Fibroblast of upper back skin (primary cell): Measurements from ENCODE around the gene STAP2.

Source experiments
- DNase-seq: peaks from one replicate; pipeline ENCODE4 v3.0.0-alpha.2; 2013

Gene STAP2, protein sequence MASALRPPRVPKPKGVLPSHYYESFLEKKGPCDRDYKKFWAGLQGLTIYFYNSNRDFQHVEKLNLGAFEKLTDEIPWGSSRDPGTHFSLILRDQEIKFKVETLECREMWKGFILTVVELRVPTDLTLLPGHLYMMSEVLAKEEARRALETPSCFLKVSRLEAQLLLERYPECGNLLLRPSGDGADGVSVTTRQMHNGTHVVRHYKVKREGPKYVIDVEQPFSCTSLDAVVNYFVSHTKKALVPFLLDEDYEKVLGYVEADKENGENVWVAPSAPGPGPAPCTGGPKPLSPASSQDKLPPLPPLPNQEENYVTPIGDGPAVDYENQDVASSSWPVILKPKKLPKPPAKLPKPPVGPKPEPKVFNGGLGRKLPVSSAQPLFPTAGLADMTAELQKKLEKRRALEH

DNA sequence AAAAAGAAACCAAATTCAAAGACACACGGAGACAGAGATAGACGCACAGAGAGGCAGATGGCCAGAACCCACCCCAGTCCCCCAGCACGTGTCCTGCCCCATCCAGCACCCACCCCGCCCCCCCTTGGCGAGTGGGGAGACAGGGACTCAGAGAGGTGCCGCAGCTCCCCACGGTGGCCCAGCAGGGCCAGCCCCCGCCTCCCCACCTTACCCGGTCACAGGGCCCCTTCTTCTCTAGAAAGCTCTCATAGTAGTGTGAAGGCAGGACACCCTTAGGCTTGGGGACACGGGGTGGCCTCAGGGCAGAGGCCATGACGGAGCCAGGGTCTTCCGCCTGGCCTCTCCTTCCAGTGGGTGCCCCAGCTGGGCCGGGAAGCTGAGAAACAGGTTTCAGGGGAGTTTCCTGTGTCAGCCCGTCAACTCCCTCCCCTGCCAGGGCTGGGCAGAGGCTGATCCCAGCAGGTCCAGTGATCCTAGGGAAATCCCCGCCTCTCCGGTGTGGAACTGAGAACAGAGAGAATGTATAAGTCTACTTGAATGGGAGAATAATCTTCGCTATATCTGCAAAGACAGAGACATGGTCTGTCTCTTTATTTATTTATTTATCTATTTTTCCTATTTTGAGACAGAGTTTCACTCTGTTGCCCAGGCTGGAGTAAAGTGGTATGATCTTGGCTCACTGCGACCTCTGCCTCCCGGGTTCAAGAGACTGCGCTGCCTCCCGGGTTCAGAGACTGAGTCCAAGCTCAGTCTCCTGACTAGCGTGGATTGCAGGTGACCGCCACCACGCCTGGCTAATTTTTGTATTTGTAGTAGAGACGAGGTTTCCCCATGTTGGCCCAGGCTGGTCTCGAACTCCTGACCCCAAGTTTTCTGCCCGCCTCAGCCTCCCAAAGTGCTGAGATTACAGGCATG is at the start of gene STAP2:
STAP2 (minus strand) TSS at position 387 of the 915 bp plus-strand sequence; CDS start at position 313, 74 bp downstream.
- DNase-seq, result no peak

DNA sequence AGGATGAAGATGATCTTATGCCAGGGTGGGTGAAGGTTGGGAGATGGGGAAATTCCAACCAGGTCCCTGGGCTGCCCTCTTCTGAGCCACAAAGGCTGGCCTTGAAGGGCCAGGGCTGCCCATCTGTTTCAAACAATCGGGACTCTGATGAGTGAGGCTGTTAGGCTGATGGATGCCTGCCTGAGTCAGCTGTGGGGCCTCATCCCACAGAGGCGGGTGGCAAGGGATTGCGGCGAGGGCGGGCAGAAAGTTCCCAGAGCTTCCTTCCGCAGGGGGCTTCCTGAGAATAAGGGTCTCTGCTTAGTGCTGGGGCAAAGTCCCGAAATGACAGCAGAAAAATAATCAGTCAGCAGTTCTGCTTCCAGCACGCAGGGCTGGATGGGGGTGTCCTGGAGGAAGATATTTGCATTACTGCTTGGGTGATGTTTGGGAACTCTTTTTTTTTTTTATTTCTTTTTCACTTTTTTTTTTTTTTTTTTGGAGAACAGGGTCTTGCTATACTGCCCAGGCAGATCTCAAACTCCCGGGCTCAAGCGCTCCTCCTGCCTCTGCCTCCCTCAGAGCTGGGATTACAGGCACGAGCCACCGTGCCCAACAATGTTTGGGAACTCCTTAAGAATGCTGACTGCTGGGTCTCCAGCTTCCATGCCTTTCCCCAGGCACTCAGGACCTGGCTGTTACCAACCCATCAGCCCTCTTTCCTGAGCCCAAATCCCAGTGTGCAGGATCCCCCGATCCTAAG is 47.6 kb upstream of the STAP2 start:
- no peak for DNase-seq

DNA sequence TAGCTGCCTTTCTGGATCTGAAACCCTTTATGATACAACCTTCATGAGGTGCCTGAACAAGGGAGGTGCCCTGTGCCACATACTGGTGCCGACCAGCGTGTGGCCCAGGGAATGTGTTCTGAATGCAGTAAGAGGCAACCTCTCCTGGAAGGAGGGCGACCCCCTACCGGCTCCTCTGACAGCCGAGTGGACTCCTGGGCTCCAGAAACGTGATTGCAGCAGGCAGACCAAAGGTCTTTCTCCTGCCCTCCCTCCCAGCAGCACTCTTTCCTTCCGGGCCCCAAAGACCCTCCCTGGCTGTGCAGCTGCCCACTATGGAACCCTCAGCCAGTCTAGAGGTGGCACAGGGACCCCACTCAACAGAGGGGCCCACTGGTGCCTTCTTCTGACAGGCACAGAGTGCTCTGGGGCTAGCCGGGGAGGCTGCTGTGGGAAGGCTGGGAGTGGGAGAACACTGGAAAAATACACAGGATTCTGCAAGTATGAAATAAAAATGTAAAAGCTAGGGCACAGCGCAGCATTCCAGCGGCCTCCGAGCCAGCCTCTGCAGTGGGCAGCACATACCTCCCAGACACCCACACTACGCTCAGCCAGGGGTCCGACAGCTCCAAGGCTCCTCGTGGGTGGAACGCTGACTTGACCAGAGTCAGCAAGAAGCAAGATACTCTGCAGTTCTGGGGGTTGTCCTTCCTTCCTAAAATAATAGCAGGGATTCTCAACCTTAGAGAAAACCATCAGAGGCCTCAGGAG is 46.8 kb upstream of the STAP2 start:
- DNase-seq, result no peak

DNA sequence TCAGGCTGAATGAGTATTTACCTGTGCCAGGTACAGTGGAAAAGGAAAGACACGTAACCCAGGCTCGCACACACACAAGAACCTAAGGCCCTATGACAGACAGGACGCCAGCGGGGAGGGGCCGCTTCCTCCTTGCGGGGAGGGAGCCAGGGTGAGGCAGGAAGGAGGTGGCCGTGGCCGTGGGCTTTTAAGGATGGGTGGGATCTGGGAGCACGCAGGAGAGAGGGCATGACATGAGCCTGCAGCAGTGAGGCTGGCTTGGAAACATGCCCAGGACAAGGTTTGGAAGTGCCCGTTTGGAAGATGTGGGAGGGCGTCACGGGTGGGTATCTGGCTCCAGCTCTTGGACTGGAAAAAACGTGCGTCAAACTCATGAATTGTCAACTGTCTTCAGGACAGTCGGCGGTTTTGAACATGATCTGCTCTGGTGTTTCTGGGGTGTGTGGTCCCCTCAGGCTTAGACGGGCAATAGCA is 41.7 kb upstream of the STAP2 start:
- no peak for DNase-seq

DNA sequence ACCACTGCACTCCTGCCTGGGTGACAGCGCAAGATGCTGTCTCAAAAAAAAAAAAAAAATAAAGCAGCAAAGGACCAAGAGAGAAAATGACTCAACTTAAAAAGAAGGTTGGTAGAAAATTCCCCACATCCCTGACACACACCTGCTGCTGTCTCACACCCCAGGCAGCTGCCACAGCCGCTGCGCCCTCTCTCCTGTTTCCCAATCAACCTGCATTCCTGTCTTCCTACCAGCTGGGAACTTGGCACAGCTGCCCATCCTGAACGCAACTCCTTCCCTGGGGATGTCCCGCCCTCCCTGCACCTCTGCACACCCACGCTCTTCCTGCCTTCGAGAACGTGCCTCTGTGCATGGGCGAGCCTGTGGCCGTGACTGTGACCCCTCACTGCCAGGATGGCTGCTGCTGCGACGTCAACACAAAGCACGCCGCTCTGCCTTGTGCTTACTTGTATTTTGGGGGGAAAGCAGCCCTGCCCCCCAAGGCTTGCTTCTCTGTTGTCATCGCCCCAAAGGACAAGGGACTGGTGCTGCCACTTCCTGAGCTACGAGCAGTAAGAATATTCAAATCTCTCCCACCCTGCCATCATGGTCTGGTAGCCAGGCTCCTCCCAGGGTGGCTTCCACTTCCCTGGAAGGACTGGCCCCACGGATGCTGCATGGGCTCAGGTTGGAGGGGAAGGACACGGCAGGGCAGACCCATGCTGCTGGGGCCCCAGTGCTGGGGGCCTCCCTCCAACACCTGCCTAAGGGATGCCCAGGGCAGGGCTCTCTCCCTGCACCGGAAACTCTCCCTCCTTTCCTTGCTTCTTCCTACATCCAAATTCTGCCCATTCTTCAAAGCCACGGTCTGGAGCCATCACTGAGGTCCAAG is 41.0 kb upstream of the STAP2 start:
- no peak for DNase-seq

DNA sequence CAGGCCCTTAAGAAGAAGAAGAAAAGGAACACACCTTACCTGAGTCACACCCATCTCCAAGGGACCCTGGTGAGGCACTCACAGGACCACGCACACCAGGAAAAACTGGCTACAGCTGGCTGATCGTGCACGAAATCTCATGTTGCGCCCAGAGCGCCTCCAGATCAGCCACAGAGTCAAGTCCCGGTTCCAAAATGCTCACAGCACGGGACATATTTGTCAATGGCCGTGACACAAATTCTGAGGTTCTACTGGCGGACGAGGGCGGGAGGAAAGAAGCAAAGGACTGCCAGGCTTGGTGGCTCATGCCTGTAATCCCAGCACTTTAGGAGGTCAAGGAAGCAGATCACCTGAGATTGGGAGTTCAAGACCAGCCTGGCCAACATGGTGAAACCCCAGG is 40.3 kb upstream of the STAP2 start:
- no peak for DNase-seq

DNA sequence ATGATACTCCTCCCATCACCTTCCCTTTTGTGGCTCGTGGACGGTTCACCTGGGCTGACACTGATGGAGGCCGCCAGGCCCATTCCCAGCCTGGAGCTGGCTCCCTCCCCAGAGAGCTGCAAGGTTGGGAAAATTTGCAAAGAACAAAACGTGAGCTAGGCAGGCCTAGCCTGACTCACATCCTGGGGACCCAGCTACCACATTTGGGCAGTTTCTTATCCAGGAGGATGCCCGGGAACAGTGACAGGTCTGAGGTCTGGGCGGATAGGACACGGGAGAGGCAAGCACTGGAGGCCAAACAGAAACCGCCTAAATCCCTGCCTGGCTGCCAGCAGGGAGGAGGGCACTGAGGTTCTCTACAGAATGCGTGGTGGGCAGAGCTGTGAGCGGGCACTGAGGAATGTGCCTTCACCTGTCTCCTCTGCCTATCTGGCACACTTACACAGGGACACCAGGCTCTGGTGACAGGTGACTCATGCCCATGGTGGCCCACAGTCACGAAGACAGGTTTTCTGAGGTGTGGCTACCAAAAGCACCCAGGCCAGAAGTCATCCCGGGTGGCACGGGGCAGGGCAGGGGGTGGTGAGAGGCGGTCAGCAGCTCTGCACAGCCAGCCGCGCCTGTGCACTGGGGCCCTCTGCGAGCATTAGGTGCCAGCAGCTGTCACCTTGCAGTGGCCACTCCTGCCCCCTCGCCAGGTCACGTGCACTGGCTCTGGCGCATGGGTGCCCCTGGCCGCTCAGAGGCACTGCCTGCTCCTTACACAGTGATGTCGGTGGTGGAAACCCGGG is 38.6 kb upstream of the STAP2 start:
- no peak for DNase-seq

DNA sequence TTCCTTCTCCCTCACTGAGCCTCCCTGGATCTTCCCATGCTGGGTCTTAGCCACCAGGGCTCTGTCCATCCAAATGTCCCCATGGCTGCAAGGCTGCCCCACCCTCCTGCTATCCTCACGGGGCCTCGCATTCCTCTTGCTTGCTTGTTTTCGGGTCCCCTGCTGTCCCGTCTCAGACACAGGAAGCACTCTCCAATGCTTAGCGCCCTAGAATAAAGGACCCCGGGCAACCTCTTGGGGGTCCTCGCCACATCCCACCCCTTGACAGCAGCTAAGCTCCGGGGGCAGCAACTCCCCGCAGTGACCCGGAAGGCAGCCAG is 38.0 kb upstream of the STAP2 start:
- DNase-seq, result no peak

DNA sequence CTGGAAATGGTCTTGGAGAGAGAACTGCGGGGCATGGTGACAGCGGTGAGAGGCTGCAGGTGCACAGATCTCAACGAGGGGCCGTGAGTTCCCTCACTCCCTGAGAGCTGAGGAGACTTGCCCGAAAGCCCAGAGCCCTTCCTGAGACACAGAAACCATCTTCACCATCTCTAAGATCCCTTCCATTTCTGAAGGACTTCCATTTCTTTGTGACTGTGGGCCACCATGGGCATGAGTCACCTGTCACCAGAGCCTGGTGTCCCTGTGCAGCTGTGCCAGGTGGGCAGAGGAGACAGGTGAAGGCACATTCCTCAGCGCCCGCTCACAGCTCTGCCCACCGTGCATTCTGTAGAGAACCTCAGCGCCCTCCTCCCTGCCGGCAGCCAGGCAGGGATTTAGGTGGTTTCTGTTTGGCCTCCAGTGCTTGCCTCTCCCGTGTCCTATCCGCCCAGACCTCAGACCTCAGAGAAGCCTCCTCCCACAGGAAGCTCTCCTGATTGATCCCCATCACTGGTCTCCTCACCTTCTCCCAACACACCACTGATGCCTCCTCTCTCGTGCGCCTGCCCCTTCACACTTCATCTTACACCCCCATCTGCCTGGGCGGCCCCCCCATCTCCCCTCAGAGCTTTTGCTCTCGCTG is 37.5 kb upstream of the STAP2 start:
- no peak for DNase-seq

DNA sequence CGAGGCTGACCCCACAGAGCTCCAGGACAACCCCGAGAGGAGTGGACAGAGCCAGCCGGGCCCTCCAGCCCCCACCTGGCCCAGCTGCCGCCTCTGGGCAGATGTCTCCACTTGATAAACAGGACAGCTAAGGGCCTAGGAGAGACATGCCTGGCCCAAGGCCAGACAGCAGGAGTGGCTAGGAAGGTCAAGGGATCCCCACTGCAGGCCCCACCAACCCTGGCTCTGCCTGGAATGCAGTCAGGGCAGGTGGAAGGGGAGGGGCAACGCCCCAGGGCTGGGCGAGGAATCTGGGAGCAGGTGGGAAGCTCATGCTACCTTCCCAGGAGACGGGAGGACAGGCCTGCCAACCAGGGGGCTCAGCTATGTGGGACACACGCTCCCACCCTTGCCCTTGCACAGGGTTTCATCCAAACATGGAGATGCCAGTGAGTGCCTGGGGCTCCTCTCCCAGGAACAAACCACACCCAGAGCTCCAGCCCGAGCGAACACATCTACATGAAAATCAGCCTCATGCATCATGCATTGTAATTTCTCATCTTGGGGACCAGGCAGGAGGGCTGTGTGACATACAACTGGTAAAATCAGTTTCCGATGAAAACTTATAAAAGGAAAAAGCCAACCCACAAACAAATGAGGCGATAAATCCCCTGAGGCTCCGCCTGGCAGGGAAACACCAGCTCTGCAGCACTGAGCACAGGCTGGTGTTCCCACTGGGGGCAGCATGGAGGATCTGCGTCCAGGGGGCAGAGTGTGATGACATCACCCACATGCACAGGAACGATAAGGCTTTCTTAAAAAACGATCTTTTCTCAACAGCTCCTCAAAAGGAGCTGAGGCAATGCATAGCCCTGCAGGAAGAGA is 36.8 kb upstream of the STAP2 start:
- DNase-seq, result peak; percentile 60

DNA sequence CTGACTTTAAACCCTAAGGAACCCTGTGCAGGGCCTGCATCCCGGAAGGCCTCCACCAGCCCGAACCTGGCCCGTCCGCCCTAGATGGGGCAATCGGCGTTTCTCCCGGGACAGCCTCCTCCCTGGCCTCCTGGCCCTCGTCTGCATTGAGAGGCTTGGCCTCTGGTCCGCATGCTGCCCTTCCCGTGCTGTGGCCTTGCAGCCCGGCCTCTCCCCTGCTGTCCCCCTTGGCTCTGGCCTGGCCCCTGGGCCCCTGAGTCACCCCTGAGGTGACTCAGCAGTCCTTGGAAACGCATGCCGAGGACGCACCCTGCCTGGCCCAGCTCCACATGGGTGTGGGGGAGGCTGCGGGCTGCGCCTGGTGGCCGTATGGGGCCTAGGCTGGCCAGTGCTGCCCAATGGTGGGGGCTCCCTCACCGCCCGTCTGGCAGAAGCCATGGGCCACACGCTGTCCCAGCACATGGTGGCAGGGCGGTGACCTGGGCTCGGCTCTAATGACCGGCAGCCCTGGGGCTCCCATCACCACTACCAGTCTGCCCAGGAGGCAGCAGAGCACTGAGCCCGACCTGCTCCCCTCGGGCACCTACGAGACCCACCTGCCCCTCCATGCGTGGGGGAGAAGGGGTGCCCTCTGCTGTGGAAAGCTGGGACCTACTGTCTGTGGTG is 36.0 kb upstream of the STAP2 start:
- DNase-seq, result peak; percentile 72

DNA sequence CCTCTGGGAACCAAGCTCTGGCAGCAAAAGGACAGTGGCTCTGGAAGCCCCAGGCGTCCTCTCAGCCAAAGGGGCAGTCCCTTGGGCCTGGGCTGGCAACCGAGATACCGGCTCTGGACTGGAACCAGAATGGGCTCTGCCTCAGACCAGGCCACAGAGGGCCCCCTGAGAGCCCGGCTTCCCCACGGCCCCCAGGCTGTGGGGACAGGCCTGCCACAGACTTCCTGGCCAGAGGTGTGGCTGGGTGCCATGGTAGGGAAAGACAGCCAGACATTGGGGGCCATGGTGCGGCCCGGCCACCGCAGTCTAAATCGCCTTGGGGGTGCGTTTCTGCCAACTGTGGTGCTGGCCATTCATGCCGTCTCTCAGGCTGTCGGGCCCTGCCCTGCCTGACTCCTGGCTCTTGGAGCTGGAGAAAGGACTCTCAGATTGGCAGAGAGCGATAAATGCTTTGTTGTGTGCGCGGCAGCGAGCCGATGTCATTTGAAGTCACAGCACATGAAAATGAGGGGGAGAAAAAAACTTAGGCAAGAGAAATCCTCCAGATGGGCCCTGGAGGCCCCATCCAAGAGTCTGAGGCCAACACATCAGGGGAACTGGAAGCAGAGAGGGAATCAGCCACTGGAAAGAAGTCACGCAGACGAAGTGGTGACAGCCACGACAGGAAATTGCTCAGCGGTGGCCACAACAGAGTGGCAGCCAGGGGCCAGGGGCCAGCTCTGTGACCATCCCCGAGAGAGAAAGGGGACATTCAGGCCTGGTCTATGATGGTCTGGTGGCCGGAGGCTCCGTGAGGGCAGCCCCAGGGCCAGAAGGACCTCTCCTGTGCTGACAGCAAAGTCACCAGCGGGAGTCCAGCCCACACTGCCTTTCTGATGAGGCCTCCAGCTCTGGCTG is 35.2 kb upstream of the STAP2 start:
- no peak for DNase-seq

DNA sequence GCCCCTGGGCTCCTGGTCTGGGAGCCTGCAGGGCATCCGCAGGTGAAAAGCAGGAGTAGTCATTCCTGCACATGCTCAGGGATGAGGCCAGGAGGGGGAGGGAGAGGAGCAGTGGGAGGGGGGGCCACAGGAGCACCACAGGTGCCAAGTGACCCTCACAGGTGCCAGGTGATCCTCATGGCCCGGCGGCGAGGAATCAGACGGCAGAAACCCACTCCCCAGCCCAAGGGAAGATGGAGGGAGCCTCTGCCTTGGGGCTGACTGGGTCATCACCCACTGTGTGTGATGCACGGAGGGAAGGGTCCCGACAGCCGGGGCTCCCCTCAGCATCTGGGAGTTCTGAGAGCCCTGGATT is 34.4 kb upstream of the STAP2 start:
- no peak for DNase-seq

DNA sequence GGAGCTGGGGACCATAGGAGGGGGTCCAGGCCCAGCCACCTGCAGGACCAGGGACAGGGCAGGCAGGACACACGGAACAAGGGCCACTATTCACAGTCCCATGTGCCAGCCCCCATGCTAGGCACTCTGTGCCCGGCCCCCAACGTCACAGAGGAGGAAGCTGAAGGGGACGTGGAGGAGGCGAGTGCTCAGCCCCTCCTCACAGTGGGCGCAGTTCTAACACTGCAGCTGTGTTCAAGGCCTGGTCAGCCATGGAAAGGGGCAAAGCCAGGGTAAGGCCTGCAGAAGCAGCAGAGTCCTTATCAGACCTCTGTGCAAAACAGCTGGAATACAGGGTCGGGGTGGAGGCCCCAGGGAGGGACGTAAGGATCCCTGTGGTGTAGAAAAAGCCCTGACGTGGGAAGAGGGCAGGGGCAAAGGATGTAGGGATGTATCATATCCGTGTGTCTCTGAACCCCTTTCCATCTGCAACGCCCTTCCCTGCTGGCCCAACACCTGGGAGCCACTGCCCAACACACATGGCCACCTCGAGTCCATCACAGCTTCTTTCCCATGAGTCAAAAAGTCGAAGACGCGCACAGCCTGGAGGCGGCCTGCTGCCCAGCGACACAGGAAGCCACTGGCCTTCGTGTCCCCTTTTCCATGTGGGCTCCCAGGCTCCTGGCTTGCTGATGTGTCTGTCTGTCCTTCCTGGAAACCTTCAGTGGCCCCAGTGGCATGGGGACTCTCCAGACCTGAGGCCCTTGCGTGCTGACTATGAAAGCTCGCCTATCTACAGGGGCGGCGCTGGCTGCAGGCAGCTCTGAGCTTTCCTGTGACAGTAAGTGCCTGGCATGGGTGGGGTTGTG is 33.8 kb upstream of the STAP2 start:
- no peak for DNase-seq

DNA sequence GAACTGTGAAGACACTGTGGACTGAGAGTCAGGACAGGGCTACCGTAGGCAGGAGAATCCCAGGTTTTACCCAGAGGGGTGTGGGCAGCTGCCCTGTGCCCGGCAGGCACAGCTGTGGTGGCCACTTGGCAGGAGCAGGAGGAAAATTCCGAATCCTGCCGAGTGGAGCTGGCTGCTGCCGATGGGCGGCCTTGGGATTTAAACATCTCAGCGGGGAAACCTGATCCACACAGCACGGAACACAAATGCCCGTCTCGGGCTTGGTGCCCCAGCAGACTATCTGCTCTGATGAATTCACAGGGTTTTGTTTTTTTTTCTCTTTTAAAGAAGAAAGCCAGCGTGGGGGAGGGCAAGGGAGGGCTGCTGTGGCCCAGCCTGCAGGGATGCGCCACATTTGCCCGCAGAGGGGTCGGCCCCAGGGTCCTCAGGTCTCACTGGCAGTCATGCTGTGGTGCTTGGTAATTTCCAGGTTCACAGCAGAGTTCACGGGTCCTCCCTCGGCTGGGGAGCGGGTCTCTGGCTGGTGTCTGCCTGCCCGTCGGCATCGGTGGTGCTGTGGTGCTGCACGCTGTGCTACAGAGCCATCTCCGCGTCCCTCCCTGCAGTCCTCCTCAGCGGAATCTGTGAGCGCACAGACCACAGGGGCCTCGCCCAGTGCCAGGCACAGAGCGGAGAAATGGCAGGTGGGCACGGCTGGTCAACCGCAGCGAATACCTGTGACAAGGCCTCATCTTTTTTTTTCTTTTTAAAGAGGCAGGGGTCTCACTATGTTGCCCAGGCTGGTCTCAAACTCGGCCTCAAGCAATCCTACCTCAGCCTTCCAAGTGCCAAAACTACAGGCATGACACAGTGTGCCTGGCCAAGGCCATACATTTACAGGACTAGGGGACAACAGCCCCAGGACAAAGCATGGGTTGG is 32.9 kb upstream of the STAP2 start:
- DNase-seq, result no peak
